GM21447 (cell line): Measurements from ENCODE around the gene TXNDC5.

Source experiments
- ATAC-seq: cut with Tn5 transposase; IDR thresholded peaks from one replicate; pipeline ENCODE4 v1.9.1; 2021; ENCODE audit not compliant: unreplicated experiment

The TXNDC5 gene

DNA sequence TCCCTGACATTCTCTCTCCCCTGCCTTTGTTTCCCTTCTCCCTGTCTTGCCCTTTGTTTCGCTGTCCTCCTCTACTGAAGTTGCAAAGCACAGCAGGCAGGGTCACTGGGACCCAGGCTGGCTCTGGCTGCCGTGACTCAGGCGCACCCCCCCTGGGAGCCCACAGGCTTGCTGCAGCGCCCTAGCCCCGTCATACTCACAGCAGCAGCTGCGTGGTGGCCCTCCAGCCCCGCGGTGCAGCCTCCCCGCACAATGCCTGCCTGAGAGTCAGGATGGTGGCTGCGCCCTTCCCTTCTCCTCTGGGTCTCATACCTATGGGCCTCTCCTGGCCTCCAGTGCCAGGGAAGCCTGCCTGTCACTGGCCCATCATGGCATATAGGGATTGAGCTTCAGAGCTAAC lies 41.7 kb downstream of the TXNDC5 start:
- ATAC-seq = no peak

DNA sequence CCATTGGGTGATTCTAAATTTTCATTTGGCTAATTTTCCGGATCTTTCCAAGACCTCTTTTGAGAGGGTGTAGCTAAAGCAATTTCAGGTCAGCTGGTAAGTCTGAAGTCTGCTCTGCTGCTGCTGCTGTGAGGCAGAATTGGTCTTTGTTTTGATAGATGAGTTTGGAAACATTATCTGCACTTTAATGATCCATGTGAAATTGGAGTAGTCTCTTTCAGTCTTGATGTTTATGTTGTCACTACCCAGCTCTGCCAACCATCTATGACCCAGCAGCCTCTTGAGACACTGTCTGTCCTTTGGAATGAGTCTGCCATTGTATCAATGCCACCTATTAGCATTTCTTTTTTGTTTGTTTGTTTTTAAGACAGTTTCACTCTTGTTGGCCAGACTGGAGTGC lies 44.1 kb downstream of the TXNDC5 start:
- no peak for ATAC-seq

DNA sequence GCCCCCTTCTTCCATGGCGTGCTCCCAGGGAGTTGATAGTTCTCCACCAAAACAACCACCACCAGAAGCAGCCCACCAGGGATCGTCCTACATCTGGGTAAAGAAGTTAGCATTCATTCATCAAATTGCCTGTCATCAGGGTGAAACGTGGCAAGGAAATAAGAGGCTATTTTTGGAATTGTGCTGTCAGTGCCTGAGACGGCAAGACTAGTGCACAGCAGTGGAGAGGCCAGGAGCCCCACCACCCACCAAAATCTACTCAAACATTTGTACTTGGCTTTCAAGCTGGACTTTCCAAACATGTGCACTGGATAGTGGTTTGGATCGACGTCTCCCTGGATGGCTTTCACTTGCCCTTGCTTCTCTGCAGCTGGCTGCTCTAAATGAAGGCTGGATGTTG lies 44.8 kb downstream of the TXNDC5 start:
- ATAC-seq = no peak

DNA sequence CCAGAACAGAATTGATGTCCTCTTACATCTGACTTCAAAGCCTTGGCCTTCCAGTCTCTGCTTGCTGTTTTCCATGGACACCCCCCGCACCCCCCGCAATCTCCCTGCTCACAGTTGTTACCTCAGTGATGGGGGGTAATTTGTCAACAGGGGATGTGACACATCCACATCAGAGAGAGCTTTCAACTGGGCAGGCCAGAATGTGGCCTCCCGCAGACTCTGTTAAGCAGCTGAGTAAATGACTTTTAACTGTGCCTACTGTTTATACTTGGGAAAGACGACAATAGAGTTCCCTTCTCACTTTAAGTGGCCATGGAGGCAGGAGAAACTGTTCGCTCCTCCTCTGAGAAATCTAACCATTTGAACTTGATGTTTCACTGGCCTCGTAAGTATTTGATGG lies 51.0 kb downstream of the TXNDC5 start:
- no peak for ATAC-seq

DNA sequence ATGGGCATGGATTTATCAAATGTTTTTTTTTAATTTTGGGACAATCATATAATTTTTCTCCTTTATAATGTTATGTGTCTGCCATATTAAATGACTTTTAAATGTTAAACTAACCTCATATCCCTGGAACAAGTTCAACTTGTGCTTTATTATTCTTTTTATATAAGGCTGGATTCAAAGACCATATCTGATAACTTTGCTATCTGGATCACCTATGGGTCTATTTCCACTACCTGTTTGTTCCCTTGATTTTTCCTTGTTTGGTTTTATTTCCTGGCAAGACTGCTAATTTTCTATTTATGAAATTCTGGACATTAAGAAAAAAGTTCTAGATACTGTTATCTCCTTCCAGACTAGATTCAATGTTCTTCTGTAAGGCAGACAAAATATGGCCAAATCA lies 58.8 kb downstream of the TXNDC5 start:
- ATAC-seq = no peak

DNA sequence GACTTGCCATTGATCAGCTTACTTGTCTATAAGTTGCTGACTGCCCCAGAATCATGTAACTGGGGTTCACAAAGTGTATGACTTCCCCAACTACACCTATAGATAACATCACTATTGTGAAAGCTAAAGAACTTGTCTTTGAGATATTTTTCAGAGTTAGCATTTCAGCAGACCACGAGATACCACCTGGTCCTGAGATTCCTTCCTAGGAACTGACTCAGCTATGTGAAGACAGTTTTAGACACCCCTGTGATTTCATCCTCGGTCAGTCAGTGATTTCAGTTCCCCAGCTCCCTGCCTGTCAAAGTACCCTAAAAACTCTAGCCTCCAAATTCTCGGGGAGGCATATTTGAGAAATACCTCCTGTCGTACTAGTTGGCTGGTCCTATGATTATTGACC lies 62.4 kb downstream of the TXNDC5 start:
- ATAC-seq = no peak

DNA sequence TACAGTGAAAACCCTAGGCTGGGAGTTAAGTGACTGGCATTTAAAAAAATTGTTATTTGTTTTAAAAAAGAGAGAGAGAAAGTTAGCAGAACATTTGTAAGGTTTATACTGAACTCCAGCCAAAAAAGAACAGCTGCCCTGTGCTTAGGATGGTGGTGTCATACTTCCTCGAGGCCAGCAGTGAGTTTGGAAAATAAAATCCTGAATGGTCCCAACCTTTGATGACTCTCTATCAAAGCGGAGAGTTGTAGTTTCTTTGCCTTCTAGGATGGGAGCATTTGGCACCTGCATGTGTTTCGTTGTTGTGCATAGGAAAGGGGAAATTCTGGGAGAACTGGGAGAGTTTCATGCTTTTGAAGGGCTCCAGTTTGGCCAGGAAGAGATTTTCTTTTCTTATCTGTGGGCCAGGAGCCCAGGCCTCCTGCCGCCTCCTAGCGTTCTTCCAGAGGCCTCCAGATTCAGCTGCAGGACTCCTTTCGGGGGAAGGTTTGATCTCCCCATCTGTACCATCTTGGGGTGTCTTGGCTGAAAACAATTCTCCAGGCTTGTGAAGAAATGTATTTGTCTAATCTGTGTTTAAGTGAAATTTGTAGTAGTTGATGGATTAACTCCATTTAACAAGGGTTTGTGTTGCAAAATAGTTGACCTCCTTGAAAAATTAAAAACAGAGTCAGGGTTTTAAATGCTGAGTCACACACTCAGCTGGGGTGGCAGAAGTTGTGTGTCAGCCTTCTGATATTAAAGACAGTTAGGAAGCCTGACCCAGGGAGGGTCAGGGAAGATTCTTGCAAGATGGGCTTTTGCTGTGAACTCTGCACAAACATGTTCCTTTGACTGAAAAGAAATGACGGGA lies 63.4 kb downstream of the TXNDC5 start:
- no peak for ATAC-seq

DNA sequence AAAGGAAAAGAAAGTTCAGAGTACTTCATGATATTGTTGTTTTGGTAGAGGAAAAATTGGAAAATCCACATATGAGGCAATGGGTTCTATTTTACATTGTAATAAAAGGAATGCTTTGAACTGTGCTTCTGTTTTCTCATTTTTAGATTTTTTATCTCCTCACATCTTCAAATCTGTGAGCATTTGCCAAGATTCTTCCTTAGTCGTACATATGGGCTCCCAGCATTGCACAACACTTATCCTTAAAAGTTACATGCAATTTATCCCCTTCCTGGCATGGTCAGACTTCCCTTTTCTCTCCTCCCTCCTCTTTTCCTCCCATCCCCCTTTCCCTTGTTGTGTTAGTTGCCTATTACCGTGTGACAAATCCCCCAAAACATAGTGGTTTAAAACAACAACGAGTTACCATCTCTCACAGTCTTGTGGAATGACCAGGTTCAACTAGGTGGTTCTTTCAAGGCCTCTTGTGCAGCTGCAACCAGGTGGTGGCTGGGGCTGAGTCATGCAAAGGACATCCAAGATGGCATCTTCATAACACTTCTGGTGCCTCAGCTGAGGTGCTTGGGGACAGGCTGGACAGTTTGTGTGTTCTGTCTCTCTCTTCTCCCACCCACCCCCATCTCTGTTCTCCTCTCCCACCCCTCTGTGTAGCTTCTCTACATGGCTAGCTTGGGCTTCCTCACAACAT lies 68.7 kb downstream of the TXNDC5 start:
- ATAC-seq = no peak

DNA sequence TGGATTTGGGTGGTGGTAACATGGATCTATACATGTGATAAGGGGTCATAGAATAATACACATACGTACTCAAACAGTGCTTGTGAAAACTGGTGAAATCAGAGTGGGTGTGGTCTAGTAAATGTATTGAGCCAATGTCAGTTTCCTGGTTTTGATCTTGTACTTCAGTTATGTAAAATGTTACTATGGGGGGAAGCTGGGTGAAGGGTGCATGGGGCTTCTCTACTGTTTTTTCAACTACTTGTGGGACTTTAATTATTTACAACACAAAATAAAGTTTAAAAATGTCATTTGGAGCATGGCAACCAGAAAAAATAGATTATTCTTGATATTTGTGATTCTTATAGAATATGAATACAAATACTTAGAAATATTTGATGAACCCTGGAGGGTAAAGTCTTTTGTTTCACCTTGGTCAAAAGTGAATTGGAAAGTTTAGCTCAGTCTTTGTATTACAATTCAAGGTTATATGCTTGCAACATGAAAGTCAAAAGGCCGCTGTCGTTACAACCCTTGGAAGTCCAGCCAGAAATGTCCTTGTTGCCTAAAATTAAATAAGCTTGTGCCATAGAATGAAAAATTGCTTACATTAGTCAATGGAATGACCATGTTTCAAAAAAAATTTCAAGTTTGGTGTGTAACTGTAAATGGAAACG lies 74.1 kb downstream of the TXNDC5 start:
- ATAC-seq = no peak

DNA sequence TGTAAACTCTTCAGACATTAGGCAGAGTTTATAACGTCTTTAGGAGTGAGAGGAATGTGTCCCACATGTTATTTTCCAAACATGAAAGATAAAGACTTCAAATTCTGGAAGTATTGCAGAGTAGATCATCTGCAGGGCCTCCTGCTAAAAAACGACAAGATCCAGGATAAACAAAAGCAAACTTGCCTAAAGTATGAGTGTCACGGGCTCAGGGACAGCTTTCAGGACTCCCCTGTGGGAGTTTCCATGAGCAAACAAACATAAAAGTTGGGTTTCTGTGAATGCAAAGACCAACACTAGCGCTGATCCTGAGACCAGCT lies 76.9 kb downstream of the TXNDC5 start:
- no peak for ATAC-seq

DNA sequence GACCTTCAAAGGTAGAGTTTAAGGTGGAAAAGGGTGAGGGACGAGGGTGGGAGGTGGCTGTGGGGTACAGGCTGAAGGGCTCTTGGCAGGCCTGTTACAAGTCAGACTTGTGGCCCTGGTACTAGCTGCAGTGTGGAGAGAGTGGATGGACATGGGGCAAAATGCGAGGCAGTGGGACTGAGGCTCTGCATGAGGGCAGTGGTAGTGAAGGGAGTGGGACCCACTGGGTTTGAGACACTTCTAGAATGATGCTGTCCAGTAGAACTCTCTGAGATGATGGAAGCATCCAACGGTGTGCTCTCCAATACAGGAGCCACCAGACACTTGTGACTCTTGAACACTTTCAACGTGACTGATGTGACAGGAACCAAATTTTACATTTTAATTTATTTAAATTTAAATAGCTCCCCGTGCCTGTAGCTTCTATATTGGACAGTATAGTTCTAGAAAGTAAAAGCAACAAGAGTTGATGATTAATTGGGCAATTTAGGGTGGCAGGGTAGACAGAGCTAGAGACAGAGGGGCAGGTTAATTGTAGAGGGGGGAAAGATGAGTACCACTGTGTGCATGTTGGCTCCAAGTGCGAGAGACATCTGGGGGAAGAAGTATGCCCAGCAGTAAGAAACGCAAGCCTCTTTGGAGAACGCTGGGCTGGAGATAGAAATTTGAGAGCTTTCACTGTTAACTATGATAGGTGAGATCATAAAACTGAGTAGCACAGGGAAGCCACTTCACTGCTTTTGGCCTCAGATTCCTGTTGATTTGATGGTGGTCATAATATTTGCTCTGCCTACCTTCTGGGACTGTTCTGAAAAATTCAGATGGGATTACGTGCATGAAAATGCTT lies 77.5 kb downstream of the TXNDC5 start:
- ATAC-seq = no peak
